ENCODE measurements around the gene CCL20.
"Not testable (repeated sequence)": the region's sequence is repeated elsewhere in the genome, so short reads cannot be mapped to it uniquely, and the experiment has no call there.

The CCL20 gene

GRCh38 chr2:227828477-227828912 is 14.9 kb downstream of the CCL20 start:
- Histone ChIP-seq H3K4me2 (ENCODE audit: low read length) (no peak overlapping the region), H3K9me2 (replicated peaks; ENCODE audit: control insufficient read depth, low read length) (no peaks in the 10 kb centered on the region), H4K20me1 (ENCODE audit: control insufficient read depth, insufficient read depth, low read depth, low read length) (no peaks in the 10 kb centered on the region), H3K27ac (ENCODE audit: low read depth, low read length) (no peak overlapping the region), H3F3A (ENCODE audit: control insufficient read depth, insufficient read depth) (no peaks in the 10 kb centered on the region), H3K4me1 (ENCODE audit: control insufficient read depth, low read length) (no peaks in the 10 kb centered on the region), H3K79me2 (ENCODE audit: control insufficient read depth, low read length) (no peaks in the 10 kb centered on the region), H3K9me3 (ENCODE audit: control insufficient read depth, insufficient read depth, low read length) (no peaks in the 10 kb centered on the region), H3K4me3 (ENCODE audit: low read length) (no peak overlapping the region), H3K27me3 (ENCODE audit: control insufficient read depth, low read length) (no peaks in the 10 kb centered on the region), H3K36me3 (ENCODE audit: control insufficient read depth, low read length) (no peaks in the 10 kb centered on the region)
- TF ChIP-seq EZH2phosphoT487 (IDR thresholded peaks at IDR 0.05; ENCODE audit: borderline replicate concordance, low read length) (no peak), CTCF (IDR thresholded peaks at IDR 0.05; ENCODE audit: low read depth, low read length, poor library complexity, severe bottlenecking) (no peak)

- H3K9me2 ChIP-seq (replicated peaks; ENCODE audit: control insufficient read depth, low read length): no peaks in the 10 kb centered on the region
- no peak overlapping the region for H3K4me2 ChIP-seq (ENCODE audit: low read length)
- no peak overlapping the region for H3K4me3 ChIP-seq (ENCODE audit: low read length)
- TF ChIP-seq EZH2phosphoT487 (IDR thresholded peaks at IDR 0.05; ENCODE audit: borderline replicate concordance, low read length): no peak
- H3K27ac ChIP-seq (ENCODE audit: low read depth, low read length): no peak overlapping the region
- H3K36me3 ChIP-seq (ENCODE audit: control insufficient read depth, low read length): no peaks in the 10 kb centered on the region
- H3K9me3 ChIP-seq (ENCODE audit: control insufficient read depth, insufficient read depth, low read length): no peaks in the 10 kb centered on the region
- H3K79me2 ChIP-seq (ENCODE audit: control insufficient read depth, low read length): no peaks in the 10 kb centered on the region
- no peaks in the 10 kb centered on the region for H3K27me3 ChIP-seq (ENCODE audit: control insufficient read depth, low read length)
- no peaks in the 10 kb centered on the region for H3K4me1 ChIP-seq (ENCODE audit: control insufficient read depth, low read length)
- no peaks in the 10 kb centered on the region for H3F3A ChIP-seq (ENCODE audit: control insufficient read depth, insufficient read depth)
- H4K20me1 ChIP-seq (ENCODE audit: control insufficient read depth, insufficient read depth, low read depth, low read length): no peaks in the 10 kb centered on the region
Measured at GRCh38 chr2:227829337-227829736, 15.7 kb downstream of the CCL20 start.

GRCh38 chr2:227834423-227834822 is 20.8 kb downstream of the CCL20 start:
- Histone ChIP-seq H3F3A (ENCODE audit: control insufficient read depth, insufficient read depth) (no peaks in the 10 kb centered on the region), H3K4me3 (ENCODE audit: low read length) (no peak overlapping the region), H3K9me2 (replicated peaks; ENCODE audit: control insufficient read depth, low read length) (no peaks in the 10 kb centered on the region), H3K36me3 (ENCODE audit: control insufficient read depth, low read length) (no peaks in the 10 kb centered on the region), H3K27me3 (ENCODE audit: control insufficient read depth, low read length) (no peaks in the 10 kb centered on the region), H4K20me1 (ENCODE audit: control insufficient read depth, insufficient read depth, low read depth, low read length) (no peaks in the 10 kb centered on the region), H3K27ac (ENCODE audit: low read depth, low read length) (no peak overlapping the region), H3K79me2 (ENCODE audit: control insufficient read depth, low read length) (no peaks in the 10 kb centered on the region), H3K4me2 (ENCODE audit: low read length) (no peak overlapping the region), H3K9me3 (ENCODE audit: control insufficient read depth, insufficient read depth, low read length) (no peaks in the 10 kb centered on the region), H3K4me1 (ENCODE audit: control insufficient read depth, low read length) (no peaks in the 10 kb centered on the region)
- no peak for TF ChIP-seq EZH2phosphoT487 (IDR thresholded peaks at IDR 0.05; ENCODE audit: borderline replicate concordance, low read length)
- TF ChIP-seq CTCF (IDR thresholded peaks at IDR 0.05; ENCODE audit: low read depth, low read length, poor library complexity, severe bottlenecking): no peak

- no peak overlapping the region for H3K27ac ChIP-seq (ENCODE audit: low read depth, low read length)
- H3K79me2 ChIP-seq (ENCODE audit: control insufficient read depth, low read length): no peaks in the 10 kb centered on the region
- no peak for TF ChIP-seq CTCF (IDR thresholded peaks at IDR 0.05; ENCODE audit: low read depth, low read length, poor library complexity, severe bottlenecking)
- TF ChIP-seq EZH2phosphoT487 (IDR thresholded peaks at IDR 0.05; ENCODE audit: borderline replicate concordance, low read length): no peak
- no peaks in the 10 kb centered on the region for H3F3A ChIP-seq (ENCODE audit: control insufficient read depth, insufficient read depth)
- no peak overlapping the region for H3K4me3 ChIP-seq (ENCODE audit: low read length)
- H3K27me3 ChIP-seq (ENCODE audit: control insufficient read depth, low read length): no peaks in the 10 kb centered on the region
- H3K4me1 ChIP-seq (ENCODE audit: control insufficient read depth, low read length): no peaks in the 10 kb centered on the region
- H3K9me3 ChIP-seq (ENCODE audit: control insufficient read depth, insufficient read depth, low read length): no peaks in the 10 kb centered on the region
- no peaks in the 10 kb centered on the region for H4K20me1 ChIP-seq (ENCODE audit: control insufficient read depth, insufficient read depth, low read depth, low read length)
- no peak overlapping the region for H3K4me2 ChIP-seq (ENCODE audit: low read length)
- no peaks in the 10 kb centered on the region for H3K9me2 ChIP-seq (replicated peaks; ENCODE audit: control insufficient read depth, low read length)
- no peaks in the 10 kb centered on the region for H3K36me3 ChIP-seq (ENCODE audit: control insufficient read depth, low read length)
Measured at GRCh38 chr2:227834916-227835650, 21.4 kb downstream of the CCL20 start.

GRCh38 chr2:227839339-227840129 is 25.9 kb downstream of the CCL20 start:
- not testable (repeated sequence) for H4K20me1 ChIP-seq (ENCODE audit: control insufficient read depth, insufficient read depth, low read depth, low read length); H3K27me3 ChIP-seq (ENCODE audit: control insufficient read depth, low read length); H3K9me3 ChIP-seq (ENCODE audit: control insufficient read depth, insufficient read depth, low read length); H3K4me3 ChIP-seq (ENCODE audit: low read length); H3F3A ChIP-seq (ENCODE audit: control insufficient read depth, insufficient read depth); H3K27ac ChIP-seq (ENCODE audit: low read depth, low read length); H3K4me1 ChIP-seq (ENCODE audit: control insufficient read depth, low read length); H3K79me2 ChIP-seq (ENCODE audit: control insufficient read depth, low read length); H3K4me2 ChIP-seq (ENCODE audit: low read length); H3K9me2 ChIP-seq (replicated peaks; ENCODE audit: control insufficient read depth, low read length); H3K36me3 ChIP-seq (ENCODE audit: control insufficient read depth, low read length)

All from DOHH2 (cell line).